Activated naive CD8-positive, alpha-beta T cell treated with anti-CD3 and anti-CD28 coated beads, Interleukin-2, amount 50 U/mL, for 24 hours (primary cell): Measurements from ENCODE around the gene SLC35F3.
"Not testable (repeated sequence)": the region's sequence is repeated elsewhere in the genome, so short reads cannot be mapped to it uniquely, and the experiment has no call there.

Source experiments
- ATAC-seq: fragments of 150-1000 bp; cut with Tn5 transposase; one replicate; pipeline ENCODE4 v1.10.0; 2021
- DNase-seq: peaks from one replicate; pipeline ENCODE4 v3.0.0; 2021
- H3K27ac Mint-ChIP-seq: one replicate; pipeline ENCODE4 v1.8.0; 2021; ENCODE audit warnings: mild to moderate bottlenecking, mixed read lengths
- H3K27me3 Mint-ChIP-seq: one replicate; pipeline ENCODE4 v1.8.0; 2021; ENCODE audit warnings: mixed read lengths
- H3K36me3 Mint-ChIP-seq: one replicate; pipeline ENCODE4 v1.8.0; 2021; ENCODE audit warnings: low read depth, mixed read lengths
- H3K4me1 Mint-ChIP-seq: one replicate; pipeline ENCODE4 v1.8.0; 2021; ENCODE audit warnings: mixed read lengths
- H3K4me3 Mint-ChIP-seq: one replicate; pipeline ENCODE4 v1.8.0; 2021; ENCODE audit warnings: mild to moderate bottlenecking, moderate library complexity, mixed read lengths
- H3K9me3 Mint-ChIP-seq: one replicate; pipeline ENCODE4 v1.8.0; 2021; ENCODE audit warnings: mixed read lengths

Gene SLC35F3

DNA sequence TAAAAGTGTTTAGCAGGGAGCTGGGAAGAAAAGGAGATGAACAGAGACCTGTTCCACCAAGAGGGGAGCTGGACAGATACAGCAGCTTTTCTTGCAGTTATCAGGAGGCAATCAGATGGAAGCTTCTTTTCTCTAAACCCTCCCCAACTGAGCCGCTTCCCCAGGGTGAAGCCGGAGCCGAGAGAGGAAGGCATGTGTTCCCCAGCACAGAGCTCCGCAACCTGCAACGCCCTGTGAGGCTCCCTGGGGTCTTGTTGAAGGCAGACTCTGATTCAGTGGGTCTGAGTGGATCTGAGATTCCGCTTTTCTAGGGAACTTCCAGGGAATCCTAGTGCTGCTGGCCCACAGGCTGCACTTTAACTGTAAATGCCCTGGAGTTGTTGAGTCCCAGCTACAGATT, 329.7 kb downstream of the SLC35F3 start:
- ATAC-seq = no peak
- DNase-seq = no peak
- Mint-ChIP-seq H3K27me3 (peaks cover 15% of the 10 kb centered on the region), H3K36me3 (no peaks in the 10 kb centered on the region), H3K9me3 (no peaks in the 10 kb centered on the region), H3K27ac (no peak overlapping the region), H3K4me3 (no peak overlapping the region), H3K4me1 (peaks cover 25% of the 10 kb centered on the region)

DNA sequence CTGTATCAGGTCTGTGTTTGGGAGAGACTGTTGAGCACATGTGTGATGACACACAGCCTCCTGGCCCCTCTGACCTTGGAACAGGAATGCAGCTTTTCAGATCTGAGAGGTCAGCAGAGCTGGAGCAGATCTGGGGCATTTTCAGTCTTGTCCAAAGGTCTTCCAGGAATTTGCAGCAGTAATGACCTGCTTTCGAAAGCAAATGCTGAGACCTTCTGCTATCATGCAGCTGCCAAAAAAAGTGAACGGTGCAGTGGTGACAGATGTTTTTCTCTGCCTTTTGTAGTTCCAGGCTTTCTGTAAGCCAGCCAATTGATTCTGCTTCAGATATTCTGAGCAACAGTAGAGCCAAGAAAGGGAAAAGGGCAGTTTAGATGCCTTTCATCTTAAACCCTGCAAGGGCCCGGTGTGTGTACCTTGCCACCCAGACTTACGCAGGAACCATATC, 331.0 kb downstream of the SLC35F3 start:
- Mint-ChIP-seq H3K4me1 (peaks cover 15% of the 10 kb centered on the region), H3K9me3 (no peaks in the 10 kb centered on the region)

DNA sequence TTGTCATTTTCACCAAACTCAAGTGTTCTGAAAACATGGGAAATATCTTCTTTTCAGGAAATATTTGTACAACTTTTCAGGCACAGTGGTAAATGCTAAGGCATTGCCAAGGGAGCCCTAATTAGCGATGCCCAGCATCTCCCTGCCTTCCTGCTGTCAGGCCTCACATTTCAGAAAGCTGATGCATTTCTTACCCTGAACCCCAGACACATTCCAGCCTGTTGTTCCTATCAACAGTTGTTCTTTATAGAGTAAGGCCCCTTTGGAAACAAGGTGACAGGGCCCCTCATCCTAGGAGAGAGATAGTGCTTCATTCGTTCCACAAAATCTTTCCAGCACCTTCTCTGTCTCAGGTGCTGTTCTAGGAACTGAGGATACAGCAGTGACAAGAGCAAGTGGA, 332.9 kb downstream of the SLC35F3 start:
- no peak overlapping the region for H3K27ac Mint-ChIP-seq
- H3K9me3 Mint-ChIP-seq = no peaks in the 10 kb centered on the region
- DNase-seq = no peak

More for the DNA sequence above, 331.0 kb downstream of the SLC35F3 start:
- H3K36me3 Mint-ChIP-seq = no peaks in the 10 kb centered on the region
- peaks cover 12% of the 10 kb centered on the region for H3K27me3 Mint-ChIP-seq
- DNase-seq (no peak), ATAC-seq (no peak)
- no peak overlapping the region for H3K4me3 Mint-ChIP-seq
- H3K27ac Mint-ChIP-seq = no peak overlapping the region

DNA sequence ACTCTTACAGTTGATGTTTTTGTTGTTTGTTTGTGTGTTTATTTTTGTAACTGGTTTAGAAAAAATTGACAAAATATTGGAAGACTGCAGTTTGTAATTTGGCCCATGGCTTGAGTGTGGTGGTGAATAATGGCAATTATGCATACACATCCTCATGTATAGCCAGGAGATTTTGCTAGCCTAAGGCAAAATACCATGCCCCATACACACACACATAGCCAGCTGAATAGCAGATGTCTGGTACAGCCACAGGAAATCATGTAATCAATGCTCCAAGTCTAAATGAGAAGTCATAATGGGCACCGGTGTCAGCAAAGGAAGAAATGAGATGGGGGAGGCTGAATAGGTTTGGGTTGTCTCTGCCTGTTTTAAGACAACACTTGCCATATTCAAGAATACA, 333.6 kb downstream of the SLC35F3 start:
- no peaks in the 10 kb centered on the region for H3K36me3 Mint-ChIP-seq
- ATAC-seq (no peak), DNase-seq (no peak)
- H3K27ac Mint-ChIP-seq = no peak overlapping the region
- no peak overlapping the region for H3K4me3 Mint-ChIP-seq
- H3K9me3 Mint-ChIP-seq = no peaks in the 10 kb centered on the region
- peaks cover 7% of the 10 kb centered on the region for H3K4me1 Mint-ChIP-seq
- H3K27me3 Mint-ChIP-seq = peaks cover 3% of the 10 kb centered on the region

More for the DNA sequence above, 332.9 kb downstream of the SLC35F3 start:
- no peak overlapping the region for H3K4me3 Mint-ChIP-seq
- peaks cover 6% of the 10 kb centered on the region for H3K27me3 Mint-ChIP-seq
- H3K36me3 Mint-ChIP-seq = no peaks in the 10 kb centered on the region
- ATAC-seq = no peak
- peaks cover 7% of the 10 kb centered on the region for H3K4me1 Mint-ChIP-seq

DNA sequence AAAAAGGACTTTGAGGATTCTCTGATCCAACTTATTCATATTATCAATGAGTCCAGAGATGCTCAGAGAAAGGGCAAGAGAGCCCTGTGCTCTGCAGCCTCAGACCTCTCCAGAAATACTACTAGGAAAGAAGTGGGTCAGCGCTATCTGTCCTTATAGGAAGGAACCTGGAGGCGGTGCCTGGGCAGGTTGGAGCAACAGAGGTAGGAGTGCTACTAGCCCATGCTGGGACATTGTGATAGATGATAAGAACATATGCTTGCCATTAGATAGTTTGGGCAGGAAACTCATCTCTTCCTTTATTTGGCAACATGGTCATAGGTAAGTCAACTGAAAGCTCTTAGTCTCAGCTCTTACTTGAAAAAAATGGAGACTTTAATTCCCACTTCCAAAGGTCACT, 335.0 kb downstream of the SLC35F3 start:
- no peak overlapping the region for H3K27ac Mint-ChIP-seq
- ATAC-seq (no peak), DNase-seq (no peak)
- H3K4me1 Mint-ChIP-seq = peaks cover 18% of the 10 kb centered on the region
- no peaks in the 10 kb centered on the region for H3K36me3 Mint-ChIP-seq
- no peaks in the 10 kb centered on the region for H3K27me3 Mint-ChIP-seq
- H3K4me3 Mint-ChIP-seq = no peak overlapping the region
- no peaks in the 10 kb centered on the region for H3K9me3 Mint-ChIP-seq

DNA sequence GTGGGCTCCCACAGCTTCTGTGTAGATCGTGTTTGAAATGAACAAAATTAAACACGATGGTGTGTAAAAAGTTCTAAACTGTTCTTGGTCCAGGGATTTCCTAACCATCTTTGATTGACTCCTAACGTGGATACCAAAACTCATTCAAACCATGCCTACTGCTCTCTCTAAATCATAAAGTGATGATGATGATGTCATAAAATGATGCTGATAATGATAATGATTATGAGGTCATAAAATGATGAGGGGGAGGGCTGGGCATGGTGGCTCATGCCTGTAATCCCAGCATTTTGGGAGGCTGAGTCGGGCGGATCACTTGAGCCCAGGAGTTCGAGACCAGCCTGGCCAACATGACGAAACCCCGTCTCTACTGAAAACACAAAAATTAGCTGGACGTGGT, 335.5 kb downstream of the SLC35F3 start:
- Mint-ChIP-seq H3K4me1 (peaks cover 21% of the 10 kb centered on the region), H3K36me3 (no peaks in the 10 kb centered on the region), H3K4me3 (no peak overlapping the region), H3K27ac (no peak overlapping the region), H3K27me3 (no peaks in the 10 kb centered on the region), H3K9me3 (no peaks in the 10 kb centered on the region)
- no peak for ATAC-seq
- DNase-seq = no peak

DNA sequence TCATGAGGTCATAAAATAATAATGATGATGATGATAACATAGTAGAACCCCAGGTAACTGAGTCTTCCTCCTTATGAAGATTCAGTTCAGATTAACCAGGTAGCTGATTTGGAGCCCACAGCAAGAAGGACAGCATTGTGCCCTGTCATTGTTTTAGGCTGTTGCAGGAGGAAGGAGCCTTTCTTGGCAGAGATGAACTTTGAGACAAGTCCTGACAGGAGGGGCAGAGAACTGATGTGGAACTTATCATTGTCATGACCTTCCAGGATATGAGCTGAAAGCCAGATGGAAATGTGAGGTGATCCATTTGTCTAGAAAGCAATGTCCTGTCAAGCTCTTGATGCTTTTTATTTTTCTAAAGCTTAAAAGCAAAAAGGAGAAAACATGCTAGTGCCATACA, 336.2 kb downstream of the SLC35F3 start:
- Mint-ChIP-seq H3K4me3 (no peak overlapping the region), H3K36me3 (no peaks in the 10 kb centered on the region), H3K27me3 (no peaks in the 10 kb centered on the region), H3K9me3 (no peaks in the 10 kb centered on the region), H3K4me1 (peaks cover 25% of the 10 kb centered on the region), H3K27ac (no peak overlapping the region)
- DNase-seq (no peak), ATAC-seq (no peak)

DNA sequence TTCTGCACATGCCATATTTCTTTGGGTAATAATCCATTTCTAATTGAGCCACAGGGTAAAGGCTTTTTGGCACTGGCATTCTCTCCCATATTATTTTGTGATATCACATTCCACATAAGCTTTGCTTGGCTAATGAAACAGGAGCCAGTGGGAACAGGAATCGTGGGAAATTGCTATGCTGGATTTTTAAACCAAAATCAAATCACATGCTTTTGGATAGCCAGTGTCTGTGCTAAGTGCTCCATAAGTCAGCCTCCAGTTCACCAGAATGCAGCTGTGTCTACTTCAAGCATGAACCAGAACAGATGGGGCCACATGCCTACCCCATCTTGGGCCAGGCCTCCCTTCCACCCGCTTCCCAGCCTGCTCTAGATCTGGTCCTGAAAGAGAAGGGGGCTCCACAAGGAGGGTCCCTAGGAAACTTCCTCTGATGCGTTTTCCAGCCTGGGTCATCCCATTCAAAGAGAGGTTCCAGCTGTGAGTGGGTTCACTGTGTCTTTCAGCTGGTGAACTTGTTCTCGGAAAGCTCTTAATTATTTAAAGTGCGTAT, 337.5 kb downstream of the SLC35F3 start:
- no peak for ATAC-seq
- Mint-ChIP-seq H3K36me3 (peaks cover 3% of the 10 kb centered on the region), H3K27ac (no peak overlapping the region), H3K27me3 (no peaks in the 10 kb centered on the region), H3K9me3 (peaks cover 5% of the 10 kb centered on the region), H3K4me3 (no peak overlapping the region), H3K4me1 (peaks cover 37% of the 10 kb centered on the region)
- DNase-seq = no peak

DNA sequence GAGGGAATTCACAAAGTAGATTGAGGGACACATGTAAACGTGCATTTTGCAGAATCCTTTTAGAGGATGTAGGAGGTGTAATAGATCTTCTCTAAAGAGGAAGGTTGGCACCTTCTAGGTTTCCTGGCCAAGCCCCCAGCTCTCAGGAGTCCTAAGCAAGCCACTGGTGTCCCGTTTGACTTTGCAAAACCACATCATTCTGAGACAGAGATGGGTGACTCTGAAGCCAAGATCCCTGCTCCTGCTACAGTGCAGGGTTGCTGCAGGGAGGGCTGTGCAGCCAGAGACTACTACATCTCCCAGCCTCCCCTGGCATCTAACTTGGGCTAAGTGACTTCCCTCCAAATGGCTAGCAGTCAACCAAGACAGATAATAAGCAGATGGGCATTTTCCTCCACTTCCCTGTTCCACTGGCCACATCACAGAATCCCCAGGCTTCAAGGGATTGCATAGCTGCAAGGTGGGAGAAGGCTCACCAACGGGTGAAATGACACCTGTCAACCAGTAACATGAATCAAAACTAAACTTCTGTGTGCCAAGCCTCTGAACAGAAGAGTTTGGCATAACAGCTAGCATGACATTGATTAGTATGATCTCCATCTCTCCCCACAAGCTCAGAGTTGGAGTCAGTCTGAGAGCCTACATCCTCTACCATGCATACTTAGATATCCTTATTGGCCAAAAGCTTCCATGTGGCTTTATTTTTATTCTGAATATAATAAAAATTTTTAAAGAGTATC, 339.2 kb downstream of the SLC35F3 start:
- Mint-ChIP-seq H3K27ac (peak overlapping the region; percentile 53), H3K9me3 (peaks cover 14% of the 10 kb centered on the region), H3K27me3 (no peaks in the 10 kb centered on the region), H3K36me3 (peaks cover 6% of the 10 kb centered on the region), H3K4me1 (peaks cover 34% of the 10 kb centered on the region), H3K4me3 (no peak overlapping the region)
- ATAC-seq (no peak), DNase-seq (no peak)

DNA sequence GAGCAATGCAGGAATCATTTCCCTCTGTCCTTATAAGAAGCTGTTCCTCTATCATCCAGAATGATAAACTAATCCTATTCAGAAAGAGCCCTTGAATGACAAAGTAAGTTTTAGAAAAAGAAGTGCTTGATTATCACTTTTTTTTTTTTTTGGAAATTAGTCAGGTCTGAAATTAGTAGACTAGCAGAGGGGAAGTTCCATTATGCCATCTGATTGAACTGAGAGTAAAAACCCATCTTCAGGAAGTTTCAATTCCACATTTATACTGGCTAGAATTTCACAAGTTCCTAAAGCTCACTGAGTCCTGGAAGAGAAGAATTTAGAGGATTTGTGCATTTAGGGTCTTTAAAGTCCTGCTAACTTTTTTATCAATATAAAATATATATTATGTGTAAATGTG, 340.0 kb downstream of the SLC35F3 start:
- Mint-ChIP-seq H3K27me3 (no peaks in the 10 kb centered on the region), H3K9me3 (peaks cover 14% of the 10 kb centered on the region), H3K4me1 (peaks cover 34% of the 10 kb centered on the region), H3K36me3 (peaks cover 6% of the 10 kb centered on the region), H3K4me3 (no peak overlapping the region), H3K27ac (peak overlapping the region; percentile 53)
- DNase-seq = no peak
- no peak for ATAC-seq

DNA sequence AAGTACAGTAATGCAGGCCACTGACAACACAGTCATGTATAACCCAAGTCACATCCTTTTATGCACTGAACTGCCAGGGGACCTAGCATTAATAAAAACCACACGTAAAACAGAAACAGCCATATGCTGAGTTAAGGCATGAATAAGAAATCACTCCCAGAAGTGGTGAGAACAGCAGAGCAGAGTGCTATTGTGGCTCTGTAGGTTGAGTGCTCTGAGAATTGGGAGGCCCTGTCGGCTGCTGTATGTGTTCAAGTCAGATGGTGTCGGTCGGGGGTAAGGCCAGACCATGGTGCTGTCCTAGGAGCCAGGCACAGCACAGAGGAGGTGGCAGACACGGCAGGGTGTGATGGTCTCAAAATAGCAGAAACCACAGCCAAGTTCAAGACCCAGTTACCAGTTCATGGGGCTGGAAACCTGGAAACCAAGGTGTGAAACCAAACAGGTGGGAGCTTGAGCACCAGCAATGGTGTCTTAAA, 342.2 kb downstream of the SLC35F3 start:
- H3K4me3 Mint-ChIP-seq = no peak overlapping the region
- H3K9me3 Mint-ChIP-seq = peaks cover 14% of the 10 kb centered on the region
- peak; percentile 71 for ATAC-seq

DNA sequence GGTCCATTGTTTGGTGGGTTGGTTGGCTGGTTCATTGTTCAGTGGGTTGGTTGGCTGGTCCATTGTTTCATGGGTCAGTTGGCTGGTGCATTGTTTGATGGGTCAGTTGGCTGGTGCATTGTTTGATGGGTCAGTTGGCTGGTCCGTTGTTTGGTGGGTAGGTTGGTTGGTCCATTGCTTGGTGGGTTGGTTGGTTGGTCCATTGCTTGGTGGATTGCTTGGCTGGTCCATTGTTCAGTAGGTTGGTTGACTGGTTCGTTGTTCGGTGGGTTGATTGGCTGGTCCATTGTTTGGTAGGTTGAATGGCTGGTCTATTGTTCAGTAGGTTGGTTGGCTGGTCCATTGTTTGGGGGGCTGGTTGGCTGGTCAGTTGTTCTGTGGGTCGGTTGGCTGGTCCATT, 343.3 kb downstream of the SLC35F3 start:
- not testable (repeated sequence) for ATAC-seq, H3K36me3 Mint-ChIP-seq, H3K4me3 Mint-ChIP-seq, H3K27me3 Mint-ChIP-seq, H3K27ac Mint-ChIP-seq, DNase-seq
- Mint-ChIP-seq H3K4me1 (peaks cover 34% of the 10 kb centered on the region), H3K9me3 (peaks cover 14% of the 10 kb centered on the region)

More for the DNA sequence above, 342.2 kb downstream of the SLC35F3 start:
- H3K27me3 Mint-ChIP-seq = no peaks in the 10 kb centered on the region
- peaks cover 6% of the 10 kb centered on the region for H3K36me3 Mint-ChIP-seq
- no peak for DNase-seq
- peaks cover 34% of the 10 kb centered on the region for H3K4me1 Mint-ChIP-seq
- no peak overlapping the region for H3K27ac Mint-ChIP-seq

DNA sequence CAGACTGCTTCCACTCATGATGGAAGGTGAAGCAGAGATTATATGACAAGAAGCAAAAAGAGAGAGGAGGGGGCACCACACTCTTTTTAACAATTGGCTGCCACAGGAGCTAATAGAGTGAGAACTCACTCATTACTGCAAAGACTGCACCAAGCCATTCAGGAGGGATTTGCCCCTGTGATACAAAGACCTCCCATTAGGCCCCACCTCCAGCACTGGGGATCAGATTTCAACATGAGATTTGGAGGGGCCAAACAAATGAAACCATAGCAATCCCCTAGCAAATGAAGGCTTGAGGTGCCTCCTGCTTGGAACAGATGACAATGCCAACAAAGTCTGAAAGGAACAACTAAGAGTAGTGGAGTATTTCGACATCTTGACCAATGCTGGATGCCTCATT, 346.3 kb downstream of the SLC35F3 start:
- peaks cover 14% of the 10 kb centered on the region for H3K9me3 Mint-ChIP-seq

DNA sequence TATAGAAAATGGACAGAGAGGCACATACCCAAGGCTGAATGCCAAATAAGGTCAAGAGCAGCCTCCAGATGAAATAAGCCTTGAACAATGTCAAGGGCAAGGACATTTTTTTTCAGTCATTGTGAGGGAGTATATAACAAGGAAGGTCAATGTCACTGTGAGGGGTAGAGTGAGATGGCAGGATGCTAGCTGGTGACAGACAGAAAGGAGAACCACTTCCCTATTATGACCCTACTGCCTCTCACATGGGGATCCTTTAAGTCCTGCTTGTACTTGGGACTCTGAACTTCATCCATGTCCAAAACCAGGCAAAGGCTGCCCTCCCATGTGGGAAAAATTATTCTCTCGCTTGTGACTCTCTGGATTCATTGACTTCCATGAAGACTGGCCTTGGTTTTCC, 349.3 kb downstream of the SLC35F3 start:
- no peak overlapping the region for H3K27ac Mint-ChIP-seq
- ATAC-seq (no peak), DNase-seq (no peak)
- no peaks in the 10 kb centered on the region for H3K27me3 Mint-ChIP-seq
- H3K36me3 Mint-ChIP-seq = no peaks in the 10 kb centered on the region
- peaks cover 10% of the 10 kb centered on the region for H3K9me3 Mint-ChIP-seq
- peaks cover 6% of the 10 kb centered on the region for H3K4me1 Mint-ChIP-seq
- no peak overlapping the region for H3K4me3 Mint-ChIP-seq

More for the DNA sequence above, 346.3 kb downstream of the SLC35F3 start:
- H3K4me1 Mint-ChIP-seq = peaks cover 15% of the 10 kb centered on the region
- no peak for ATAC-seq
- H3K4me3 Mint-ChIP-seq = no peak overlapping the region
- peaks cover 6% of the 10 kb centered on the region for H3K36me3 Mint-ChIP-seq
- DNase-seq = no peak
- no peak overlapping the region for H3K27ac Mint-ChIP-seq
- H3K27me3 Mint-ChIP-seq = no peaks in the 10 kb centered on the region

DNA sequence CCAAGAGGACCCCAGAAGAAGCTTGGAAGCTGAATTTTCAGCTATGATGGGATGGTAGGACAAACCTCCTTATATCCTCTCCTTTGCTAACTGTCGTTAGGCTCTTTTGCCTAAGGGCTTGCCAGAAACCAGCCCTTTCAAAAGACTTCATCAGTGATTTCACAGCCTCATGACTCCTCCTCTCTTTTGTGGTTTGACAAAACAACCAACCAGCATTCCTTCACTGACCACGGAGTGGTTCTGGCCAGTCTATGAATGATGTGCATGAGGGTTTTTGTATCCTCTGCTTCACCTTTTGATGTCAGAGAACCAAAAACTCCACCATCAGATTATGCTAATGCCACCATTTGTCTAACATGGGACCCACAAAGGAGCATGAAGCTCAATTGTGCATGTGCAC, 351.9 kb downstream of the SLC35F3 start:
- Mint-ChIP-seq H3K27me3 (no peaks in the 10 kb centered on the region), H3K4me3 (no peak overlapping the region), H3K36me3 (no peaks in the 10 kb centered on the region), H3K27ac (no peak overlapping the region), H3K9me3 (peaks cover 10% of the 10 kb centered on the region), H3K4me1 (peaks cover 23% of the 10 kb centered on the region)
- DNase-seq (no peak), ATAC-seq (peak; percentile 50)
